ENCODE measurements around the gene SPATA33.

Gene SPATA33

GRCh38 chr16:89642574-89642973, 15.1 kb upstream of the SPATA33 start:
- no peak for DNase-seq (ENCODE audit: low read depth)
- TF ChIP-seq, protein P1, sequence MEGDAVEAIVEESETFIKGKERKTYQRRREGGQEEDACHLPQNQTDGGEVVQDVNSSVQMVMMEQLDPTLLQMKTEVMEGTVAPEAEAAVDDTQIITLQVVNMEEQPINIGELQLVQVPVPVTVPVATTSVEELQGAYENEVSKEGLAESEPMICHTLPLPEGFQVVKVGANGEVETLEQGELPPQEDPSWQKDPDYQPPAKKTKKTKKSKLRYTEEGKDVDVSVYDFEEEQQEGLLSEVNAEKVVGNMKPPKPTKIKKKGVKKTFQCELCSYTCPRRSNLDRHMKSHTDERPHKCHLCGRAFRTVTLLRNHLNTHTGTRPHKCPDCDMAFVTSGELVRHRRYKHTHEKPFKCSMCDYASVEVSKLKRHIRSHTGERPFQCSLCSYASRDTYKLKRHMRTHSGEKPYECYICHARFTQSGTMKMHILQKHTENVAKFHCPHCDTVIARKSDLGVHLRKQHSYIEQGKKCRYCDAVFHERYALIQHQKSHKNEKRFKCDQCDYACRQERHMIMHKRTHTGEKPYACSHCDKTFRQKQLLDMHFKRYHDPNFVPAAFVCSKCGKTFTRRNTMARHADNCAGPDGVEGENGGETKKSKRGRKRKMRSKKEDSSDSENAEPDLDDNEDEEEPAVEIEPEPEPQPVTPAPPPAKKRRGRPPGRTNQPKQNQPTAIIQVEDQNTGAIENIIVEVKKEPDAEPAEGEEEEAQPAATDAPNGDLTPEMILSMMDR (IDR thresholded peaks at IDR 0.05; ENCODE audit: control insufficient read depth, extremely low read depth, insufficient read depth) = no peak
- no peak overlapping the region for H3K4me3 ChIP-seq (ENCODE audit: low read depth, low read length)

DNA sequence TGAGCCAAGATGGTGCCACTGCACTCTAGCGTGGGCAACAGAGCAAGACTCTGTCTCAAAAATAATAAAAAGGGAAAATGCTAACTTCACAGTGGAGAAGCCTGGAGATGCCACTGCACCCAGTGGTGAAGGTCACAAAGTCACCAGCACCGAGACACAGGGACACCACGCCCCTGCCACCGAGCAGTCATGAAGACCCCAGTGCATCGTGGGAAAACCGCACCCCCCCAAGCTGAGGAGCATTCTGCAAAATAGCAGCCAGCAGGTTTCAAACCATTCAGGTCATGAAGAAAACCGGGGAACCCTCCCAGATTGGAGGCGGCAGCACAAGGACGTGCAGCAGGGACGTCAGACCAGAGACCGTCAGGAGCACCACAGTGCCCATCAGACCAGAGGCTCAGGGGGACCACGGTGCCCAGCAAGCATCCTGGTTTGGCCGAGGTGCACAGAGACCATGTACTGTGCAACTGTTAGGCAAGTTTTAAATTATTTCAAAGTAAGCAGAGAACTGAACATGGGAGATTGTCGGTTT, 13.8 kb upstream of the SPATA33 start:
- H3K4me3 ChIP-seq (ENCODE audit: low read depth, low read length) = no peak overlapping the region
- no peak for DNase-seq (ENCODE audit: low read depth)
- TF ChIP-seq, protein P1 (IDR thresholded peaks at IDR 0.05; ENCODE audit: control insufficient read depth, extremely low read depth, insufficient read depth) = no peak

- H3K4me3 ChIP-seq (ENCODE audit: low read depth, low read length) = no peak overlapping the region
- DNase-seq (ENCODE audit: low read depth) = no peak
- TF ChIP-seq, protein P1 (IDR thresholded peaks at IDR 0.05; ENCODE audit: control insufficient read depth, extremely low read depth, insufficient read depth) = no peak
Measured at GRCh38 chr16:89645122-89645521, 12.5 kb upstream of the SPATA33 start.

- H3K4me3 ChIP-seq (ENCODE audit: low read depth, low read length) = no peak overlapping the region
- TF ChIP-seq, protein P1 (IDR thresholded peaks at IDR 0.05; ENCODE audit: control insufficient read depth, extremely low read depth, insufficient read depth) = no peak
- no peak for DNase-seq (ENCODE audit: low read depth)
Measured at GRCh38 chr16:89646270-89646669, 11.4 kb upstream of the SPATA33 start.

- TF ChIP-seq, protein P1 (IDR thresholded peaks at IDR 0.05; ENCODE audit: control insufficient read depth, extremely low read depth, insufficient read depth) = no peak
- DNase-seq (ENCODE audit: low read depth) = no peak
- H3K4me3 ChIP-seq (ENCODE audit: low read depth, low read length) = no peak overlapping the region
Measured at GRCh38 chr16:89646906-89647305, 10.7 kb upstream of the SPATA33 start.

DNA sequence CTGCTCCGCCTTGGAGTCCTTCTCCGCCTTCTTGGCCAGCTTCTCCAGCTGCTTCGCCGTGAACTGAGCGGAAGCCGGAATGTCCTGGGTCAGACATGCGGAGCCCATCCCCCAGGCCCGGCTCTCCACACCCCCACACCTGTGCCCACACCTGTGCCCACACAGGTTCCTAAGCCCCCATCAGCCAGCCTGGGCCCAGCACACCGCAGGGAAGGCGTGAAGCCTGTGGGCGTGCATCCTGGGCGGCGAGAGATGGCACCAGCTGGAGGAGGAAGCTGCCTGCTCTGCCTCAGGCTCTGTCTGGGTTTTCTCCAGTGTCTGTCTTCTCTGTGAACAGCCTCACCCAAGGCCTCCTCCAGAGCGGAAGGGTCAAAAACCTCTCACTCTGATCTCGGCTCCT, 6.1 kb upstream of the SPATA33 start:
- DNase-seq (ENCODE audit: low read depth) = no peak
- TF ChIP-seq, protein P1 (IDR thresholded peaks at IDR 0.05; ENCODE audit: control insufficient read depth, extremely low read depth, insufficient read depth) = no peak
- H3K4me3 ChIP-seq (ENCODE audit: low read depth, low read length) = no peak overlapping the region

DNA sequence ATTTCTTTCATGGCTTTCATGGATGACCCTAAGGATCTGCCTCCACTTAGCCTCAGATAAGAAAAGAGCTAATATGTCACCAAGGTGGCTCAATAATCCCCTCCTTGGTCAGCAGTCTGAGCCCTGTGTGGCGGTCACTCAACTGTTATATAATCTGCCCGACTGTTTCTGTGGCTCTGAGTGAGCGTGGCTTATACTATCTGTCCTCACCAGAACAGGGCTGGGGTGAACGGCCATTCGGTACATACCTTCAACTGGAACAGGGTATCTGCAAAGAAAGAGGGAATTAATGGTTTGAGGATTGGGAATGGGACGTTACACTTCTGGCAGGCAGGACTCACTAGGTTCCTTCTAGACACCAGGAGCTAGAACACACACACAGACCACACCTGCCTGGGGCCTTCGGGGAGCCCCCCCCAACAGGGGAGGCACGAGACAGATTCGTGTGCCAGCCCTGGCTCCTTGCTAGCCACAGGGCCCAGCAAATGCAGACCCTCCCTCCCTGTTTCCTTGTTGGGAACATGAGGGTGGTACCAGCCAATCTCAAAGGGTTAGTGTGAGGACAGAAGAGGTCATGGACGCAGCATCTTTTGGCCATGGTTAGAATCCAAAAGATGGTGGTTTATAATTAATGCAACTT, 3.9 kb upstream of the SPATA33 start:
- no peak overlapping the region for H3K4me3 ChIP-seq (ENCODE audit: low read depth, low read length)
- TF ChIP-seq, protein P1 (IDR thresholded peaks at IDR 0.05; ENCODE audit: control insufficient read depth, extremely low read depth, insufficient read depth) = no peak

More for the DNA sequence above, 3.9 kb upstream of the SPATA33 start:
- no peak for DNase-seq (ENCODE audit: low read depth)

All from LNCaP clone FGC (cell line).